NCI-H460 (cell line): ENCODE data around the gene YIPF3. TPM values are rescaled to one million over a fixed set of nuclear protein-coding genes. Genes with fewer than 3 reads are reported as not detected.
"Not testable (repeated sequence)": the region's sequence is repeated elsewhere in the genome, so short reads cannot be mapped to it uniquely, and the experiment has no call there.

Experiments
- DNase-seq: peaks from one replicate; pipeline ENCODE4 v3.0.0-alpha.2; 2016; ENCODE audit warnings: low read depth; ENCODE audit errors: extremely low read depth
- total RNA-seq: library from RNA; depleted of rRNA; stranded (reverse); fragments of >200 nt; shearing (Covaris generic); gene quantifications from 2 replicates; pipeline ENCODE4 v1.2.3, GENCODE V29; 2014

The YIPF3 gene
- total RNA-seq, 1 experiment from 2014 or later, result 62.4 TPM

DNA sequence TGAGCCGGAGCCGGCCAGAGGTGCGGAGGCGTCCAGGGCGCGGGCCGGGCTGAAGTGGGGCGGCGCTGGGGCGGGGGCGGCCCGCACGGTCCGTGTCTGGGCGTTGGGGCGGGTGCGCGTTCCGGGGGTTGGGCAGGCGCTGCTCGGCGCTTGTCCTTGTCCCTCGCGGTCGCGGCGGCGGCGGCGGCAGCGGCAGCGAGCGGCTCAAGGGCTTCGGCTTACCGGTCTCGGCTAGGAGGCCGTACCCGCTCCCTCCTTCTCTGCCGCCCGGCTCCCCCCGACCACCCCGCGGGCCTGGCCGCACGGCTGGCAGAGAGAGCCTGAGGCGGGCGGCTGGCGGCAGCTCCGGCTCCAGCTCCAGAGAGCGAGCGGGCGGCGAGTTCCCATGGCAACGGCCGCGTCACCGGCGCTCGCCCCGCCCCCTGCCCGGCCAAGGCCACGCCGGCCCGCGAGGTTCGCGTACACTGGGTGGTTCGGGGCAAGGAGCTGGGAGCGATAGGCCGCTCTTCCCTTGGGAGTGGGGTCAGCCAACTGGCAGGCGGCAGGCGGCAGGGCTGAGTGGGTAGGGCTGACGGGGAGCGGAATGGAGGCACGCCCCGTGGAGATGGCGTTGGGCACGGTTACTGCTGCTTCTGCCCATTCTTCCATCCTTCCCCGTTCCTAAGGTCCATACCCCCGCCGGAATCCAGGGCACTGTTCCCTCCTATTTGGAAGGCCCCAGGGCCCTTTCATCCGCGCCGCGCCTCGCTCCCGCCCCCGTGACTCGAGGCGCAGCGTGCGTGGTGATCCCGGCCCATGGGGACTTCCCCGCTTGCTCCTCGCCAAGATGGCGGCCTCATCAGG, 6.5 kb downstream of the YIPF3 start, which contains the start of gene LRRC73:
TSS of gene LRRC73 (minus strand) at position 363 of the 843 bp plus-strand sequence. CDS start 561 bp downstream, outside the sequence.
- peak; percentile 60 for DNase-seq

DNA sequence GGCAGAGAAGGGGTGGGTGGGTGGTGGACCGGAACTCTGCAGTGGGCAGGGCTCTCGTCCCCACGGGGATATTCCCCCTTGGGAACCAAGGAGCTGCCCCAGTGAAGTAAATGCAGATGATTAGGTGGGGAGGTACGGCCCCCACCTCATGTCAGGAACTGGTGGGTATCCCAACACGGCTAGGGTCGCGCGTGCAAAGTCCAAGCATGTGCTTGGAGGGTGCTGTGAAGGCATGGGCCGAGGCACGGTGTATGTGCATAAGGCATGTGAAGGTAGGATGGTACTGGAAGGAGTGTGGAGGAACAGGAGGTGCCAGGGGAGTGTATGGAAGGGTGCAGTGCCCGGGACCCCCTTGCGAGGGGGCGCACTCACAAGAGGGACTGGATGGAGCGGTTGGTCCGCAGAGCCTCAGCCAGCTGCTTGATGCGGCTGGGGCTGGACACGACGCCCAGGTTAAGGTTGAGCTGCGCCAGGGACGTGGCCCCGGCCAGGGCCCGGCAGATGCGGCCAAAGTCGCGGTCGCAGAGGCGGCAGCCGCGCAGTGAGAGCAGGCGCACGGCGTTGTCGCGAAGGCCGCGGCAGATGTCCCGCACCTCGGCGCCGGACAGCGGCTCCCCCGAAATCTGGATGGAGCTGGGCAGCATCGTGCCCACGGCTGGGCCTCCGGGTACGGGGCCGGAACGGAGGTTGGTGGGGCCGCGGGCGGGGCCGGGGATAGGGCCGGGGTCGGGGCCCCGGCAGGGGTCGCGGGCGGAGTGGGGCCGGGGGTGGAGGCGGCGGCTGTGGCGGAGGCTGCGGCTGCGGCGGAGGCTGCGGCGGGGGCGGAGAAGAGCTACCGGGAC, 7.4 kb downstream of the YIPF3 start:
- no peak for DNase-seq

DNA sequence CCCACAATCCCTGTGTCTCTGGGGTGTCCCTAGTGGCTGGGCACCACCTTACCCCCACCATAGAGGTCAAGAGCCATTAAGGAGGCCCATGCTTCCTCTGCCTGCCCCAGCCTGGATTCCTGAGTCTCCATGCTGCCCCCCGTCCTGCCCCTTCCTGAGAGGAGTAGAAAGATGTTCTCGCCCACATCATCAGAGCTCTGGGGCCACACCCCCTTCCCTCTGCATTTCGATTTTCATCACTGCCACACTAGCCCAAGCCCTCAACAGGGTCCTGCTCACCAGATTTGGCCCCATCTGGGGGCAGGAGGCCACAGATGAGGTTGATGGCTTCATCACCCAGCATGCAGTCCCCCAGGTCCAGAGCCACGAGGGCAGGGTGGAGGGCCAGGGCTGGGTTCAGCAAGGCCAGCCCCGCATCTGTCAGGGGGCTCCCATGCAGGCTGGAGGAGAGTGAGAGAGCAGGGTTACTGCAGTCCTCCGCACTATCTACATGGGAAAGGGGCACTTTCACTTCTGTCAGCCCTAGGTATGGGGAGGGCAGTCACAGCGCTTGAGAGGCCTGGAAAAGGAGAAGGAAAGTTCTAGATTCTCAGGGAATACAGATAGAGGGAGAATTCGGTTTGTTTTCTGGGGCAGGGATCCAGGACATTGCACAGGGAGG, 8.1 kb downstream of the YIPF3 start:
- no peak for DNase-seq

DNA sequence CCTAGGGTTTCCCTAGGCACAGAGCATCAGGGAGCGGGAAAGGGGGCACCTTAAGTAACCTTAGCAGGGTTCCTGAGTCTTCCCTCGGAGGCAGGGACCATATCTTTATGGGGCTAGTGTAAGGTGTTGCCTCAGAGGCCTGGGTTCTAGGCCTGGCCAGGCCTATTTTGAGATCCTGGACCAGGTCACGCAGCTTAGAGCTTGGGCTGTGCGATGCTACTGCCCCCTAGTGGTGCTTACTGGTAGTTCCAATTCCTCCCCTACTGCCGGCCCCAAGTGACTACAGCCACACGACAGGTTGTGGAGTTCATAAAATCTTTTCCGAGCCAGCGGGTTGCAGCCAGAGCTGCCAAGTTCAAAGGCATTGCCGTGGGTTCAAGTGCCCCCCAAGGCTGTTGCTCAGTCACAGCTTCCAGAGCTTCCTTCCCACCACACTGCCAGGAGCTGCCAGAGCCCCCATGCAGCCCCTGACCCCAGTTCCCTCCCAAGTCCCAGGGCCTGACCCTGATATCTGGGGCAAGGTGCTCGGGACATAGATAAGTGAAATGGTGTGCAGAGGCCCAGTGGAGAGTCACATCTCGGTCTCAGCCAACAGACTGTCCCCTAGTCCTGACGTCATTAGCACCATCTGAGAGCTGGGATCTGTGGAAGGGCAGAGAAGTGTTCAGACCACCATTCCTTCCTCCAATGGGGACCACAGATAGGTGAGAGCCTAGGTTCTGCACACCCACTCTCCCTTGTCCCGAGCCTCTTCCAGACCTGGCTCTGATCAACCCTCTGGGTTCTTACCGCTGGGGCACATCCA, 9.9 kb downstream of the YIPF3 start:
- DNase-seq, result peak; percentile 67

DNA sequence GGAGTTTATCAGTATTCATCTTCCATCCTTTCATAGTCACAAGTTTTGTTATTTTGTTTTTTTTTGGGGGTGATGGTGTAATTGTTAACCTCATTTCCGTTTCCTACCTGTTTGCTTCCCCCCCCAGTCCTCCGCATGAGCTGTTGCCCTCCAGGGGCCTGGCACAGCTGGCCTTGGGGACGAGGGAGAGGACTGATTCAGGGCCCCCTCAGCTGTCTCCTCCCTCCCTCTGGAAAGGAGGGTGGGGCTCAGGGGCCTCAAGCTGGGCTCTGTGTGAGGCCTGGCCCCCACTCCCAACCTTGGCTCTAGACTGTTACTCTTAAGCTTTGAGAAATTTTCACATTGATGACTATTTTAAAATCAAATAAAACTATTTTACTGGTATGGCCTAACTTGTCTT, 10.6 kb downstream of the YIPF3 start:
- DNase-seq, result no peak

DNA sequence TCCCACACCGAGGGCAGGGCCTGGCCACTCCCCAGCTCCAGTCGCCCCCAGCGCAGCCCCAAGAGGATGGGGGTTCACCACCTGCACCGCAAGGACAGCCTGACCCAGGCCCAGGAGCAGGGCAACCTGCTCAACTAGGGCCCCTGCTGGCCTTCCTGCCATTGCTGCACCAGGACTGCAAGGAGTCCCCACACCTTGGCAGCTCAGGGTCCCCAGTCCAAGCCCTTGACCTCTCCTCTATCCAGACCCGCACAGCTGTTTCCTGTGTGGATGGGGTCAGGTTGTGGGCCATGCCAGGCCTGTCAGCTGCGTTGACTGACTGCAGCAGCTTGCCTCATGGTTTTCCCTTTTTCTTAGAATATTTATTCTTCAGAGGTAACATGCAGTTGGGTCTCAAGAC, 11.0 kb downstream of the YIPF3 start:
- no peak for DNase-seq

DNA sequence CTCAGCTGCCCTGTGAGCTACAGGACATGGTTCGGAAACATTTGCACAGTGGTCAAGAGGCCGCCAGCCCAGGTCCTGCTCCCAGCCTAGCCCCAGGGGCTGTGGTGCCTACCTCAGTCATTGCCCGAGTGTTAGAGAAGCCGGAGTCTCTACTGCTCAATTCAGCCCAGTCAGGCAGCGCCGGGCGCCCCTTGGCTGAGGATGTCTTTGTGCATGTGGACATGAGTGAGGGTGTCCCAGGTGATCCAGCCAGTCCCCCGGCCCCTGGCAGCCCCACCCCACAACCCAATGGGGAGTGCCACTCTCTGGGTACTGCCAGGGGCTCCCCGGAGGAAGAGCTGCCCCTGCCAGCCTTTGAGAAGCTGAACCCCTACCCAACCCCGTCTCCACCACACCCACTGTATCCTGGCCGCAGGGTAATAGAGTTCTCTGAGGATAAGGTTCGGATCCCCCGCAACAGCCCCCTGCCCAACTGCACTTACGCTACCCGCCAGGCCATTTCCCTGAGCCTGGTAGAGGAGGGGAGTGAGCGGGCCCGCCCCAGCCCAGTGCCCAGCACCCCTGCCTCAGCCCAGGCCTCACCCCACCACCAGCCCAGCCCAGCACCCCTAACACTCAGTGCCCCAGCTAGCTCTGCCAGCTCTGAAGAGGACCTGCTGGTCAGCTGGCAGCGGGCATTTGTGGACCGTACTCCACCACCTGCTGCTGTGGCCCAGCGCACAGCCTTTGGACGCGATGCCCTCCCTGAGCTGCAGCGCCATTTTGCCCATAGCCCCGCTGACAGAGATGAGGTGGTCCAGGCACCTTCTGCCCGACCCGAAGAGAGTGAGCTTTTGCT, 11.8 kb downstream of the YIPF3 start:
- no peak for DNase-seq

DNA sequence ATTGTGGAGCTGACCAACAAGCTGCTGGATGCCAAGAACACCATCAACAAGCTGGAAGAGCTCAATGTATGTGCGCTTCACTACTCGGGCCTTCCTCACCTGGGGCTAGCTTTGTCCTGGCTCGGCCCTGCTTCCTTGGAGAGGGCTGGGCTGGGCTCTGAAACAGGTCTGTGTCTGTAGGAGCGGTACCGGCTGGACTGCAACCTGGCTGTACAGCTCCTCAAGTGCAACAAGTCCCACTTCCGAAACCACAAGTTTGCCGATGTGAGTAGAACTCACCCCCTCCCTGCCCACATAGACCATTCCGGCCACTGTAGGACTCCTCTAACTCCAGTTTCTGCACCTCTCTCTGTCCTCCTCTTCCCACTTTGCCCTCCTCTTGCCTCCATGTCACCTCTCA, 13.3 kb downstream of the YIPF3 start:
- no peak for DNase-seq

DNA sequence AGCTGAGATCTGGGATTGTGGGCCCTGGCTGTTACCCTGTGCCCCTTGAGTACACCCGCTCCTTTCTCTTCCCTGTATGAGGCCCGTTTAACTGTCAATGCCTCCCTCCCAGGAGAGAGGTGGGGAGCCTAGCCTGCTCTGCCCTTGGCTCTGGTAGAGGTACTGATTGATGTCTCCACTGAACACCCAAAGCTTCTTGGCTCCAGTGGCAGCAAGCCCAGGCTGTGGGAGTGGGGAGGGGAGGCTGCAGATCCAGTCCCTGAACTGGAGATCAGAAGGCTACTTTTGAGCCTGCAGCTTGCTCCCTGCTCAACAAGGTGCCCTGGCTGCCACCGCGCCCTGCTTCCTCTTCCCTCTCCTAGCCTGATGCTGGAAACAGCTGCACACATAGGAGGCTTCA, 14.1 kb downstream of the YIPF3 start:
- DNase-seq, result no peak

DNA sequence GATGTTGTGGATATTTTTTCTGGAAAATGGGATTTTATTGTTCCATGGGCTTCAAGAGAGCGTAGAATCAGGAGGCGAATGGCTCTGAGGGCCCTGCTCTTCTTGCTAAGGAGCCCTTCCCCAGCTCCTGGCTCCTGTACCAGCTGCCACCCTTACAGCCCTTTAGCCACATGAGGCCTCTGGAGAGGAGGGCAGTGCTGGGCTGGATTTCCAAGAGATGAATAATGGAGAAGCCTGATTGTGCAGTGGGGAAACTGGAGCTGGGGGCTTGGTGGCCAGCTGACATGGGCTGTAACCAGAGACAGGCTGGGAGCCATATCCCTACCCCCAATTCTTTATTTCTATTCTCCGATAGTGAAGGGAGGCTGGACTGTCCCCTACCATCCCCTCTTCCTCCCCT, 15.8 kb downstream of the YIPF3 start:
- no peak for DNase-seq

DNA sequence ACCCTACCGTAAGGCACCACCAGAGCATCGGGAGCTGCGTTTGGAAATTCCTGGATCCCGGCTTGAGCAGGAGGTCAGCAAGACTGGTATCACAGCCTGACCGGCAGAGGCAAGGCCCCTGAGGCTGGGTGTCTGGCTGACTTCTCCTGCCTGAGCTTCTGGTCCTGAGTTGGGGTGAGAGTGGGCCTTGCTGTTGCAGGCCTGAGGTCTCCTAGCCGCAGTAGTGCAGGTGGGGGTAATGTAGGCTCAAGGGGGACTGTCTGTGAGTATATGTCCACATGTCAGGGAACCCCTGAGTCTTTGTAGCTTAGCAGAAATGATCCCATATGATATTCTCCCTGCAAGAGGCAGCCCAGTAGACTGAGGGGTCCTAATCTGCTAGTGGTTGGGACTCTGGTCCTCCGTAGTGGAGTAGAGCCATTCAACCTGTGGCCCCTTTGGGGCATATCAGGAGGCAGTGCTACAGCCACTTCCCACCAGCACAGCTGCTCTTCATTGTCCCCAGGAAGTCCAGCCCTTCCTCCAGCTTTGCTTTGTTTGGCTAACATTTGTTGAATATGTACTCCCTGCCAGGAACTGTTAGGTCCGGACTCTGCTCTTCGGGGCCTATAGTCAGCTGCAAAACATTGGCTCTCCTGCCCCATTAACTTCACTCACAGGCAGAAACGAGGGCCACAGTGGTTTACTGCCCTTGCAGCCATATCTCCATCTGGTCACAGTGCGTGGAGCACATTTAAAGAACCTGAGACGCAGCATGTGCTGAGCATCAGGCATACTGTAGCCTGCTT, 17.5 kb downstream of the YIPF3 start:
- DNase-seq, result no peak

DNA sequence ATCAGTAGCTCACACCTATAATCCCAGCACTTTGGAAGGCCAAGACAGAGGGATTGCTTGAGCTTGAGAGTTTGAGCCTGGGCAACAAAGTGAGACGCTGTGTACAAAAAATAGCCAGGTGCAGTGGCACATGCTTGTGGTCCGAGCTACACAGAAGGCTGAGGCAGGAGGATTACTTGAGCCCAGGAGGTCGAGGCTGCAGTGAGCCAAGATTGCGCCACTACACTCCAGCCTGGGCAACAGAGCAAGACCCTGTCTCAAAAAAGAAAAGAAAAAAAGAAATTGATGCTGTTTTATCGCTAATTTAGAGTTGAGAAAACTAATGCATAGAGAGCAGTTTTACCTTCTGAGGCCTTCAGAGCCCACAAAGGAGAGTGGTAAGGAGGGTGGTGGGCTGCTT, 18.4 kb downstream of the YIPF3 start:
- DNase-seq, result not testable (repeated sequence)

DNA sequence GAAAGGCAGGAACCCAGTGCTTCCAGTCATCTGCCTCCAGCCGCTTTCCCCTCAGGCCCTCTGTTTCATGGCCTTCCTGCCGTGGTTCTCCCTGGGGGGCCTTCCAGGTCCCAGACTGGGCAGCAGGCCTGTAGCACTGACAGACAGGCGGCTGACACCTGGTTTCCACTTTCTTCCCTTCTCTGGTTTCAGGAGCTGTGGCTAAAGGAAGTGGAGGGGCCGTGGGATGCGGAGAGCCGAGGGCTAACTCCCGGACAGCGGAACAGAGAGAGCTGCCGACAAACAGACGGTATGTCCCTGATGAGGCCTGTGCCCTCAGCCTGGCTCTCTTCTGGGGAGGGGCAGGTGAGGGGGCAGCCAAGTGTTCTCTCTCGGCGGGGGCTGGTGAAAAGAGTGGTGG, 19.0 kb downstream of the YIPF3 start:
- DNase-seq, result no peak

DNA sequence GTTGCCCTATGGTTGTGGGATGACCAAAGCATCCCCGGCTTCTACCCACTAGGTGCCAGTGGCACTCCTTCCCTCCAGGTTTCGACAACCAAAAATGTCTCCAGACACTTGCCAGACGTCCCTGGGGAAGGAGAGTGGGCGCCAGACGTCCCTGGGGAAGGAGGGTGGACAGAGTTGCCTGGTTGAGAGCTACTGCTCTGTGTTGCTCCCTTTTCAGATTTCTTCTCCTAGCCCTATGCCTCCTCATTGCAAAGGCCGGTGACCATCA, 19.7 kb downstream of the YIPF3 start:
- DNase-seq, result no peak

DNA sequence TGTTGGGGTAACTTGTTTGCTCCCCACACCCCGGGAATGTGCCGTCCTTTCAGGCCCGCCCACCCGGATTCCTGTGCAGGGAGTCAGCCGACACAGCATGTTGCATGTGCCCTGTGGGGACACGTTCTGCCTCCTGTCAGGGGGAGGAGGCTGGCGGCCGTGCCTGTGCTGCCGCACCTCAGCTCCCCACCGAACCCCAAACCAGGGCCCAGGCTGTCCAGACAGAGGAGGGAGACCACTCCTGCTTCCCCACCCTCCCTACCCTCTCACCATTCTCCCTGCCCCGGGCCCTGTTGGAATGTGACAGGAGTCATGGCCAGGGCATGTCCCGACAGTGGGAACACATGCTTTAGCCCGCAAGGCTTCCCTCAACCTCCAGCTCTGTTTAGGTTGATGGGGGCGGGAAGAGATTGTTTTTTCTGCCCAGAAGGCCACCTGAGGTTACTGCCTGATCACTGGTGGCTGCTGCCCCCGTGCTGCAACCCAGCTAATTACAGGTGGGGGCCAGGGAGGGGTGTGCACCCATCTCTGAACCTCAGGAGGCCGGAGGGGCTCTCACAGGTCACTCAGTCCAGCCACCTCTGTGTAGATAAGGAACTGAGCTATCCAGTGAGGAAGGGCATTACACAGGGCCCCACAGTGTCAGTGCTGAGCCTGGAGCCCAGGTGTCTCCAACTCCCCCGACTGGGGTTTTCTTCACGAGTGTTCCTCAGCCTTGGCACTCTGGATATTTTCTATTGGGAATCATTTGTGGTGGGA, 20.2 kb downstream of the YIPF3 start:
- DNase-seq, result peak; percentile 21

DNA sequence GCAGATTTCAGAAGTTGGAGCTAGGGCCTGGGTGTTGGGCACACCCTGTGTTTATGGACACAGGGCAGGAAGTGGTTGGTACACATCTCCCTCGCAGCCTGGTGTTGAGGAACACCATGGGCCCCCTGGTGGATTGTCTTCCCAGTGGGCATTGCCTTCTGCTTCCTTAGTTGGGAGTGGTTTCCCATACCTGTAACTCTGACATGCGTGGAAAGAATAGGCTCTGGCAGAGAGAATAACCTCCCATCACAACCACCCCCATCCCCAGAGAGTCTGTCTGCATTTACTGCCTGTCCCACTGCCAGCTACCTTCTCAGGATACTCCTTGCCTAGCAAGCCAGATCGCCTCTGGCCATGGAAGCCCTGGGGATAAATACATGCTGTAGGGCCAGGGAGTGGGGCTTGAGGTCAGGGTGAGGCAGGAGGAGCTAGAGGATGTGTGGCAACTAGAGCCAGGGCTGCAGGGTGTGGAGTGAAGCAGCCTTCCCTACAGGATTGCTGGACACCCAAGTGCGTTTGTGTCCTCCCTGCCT, 21.3 kb downstream of the YIPF3 start:
- peak; percentile 17 for DNase-seq

DNA sequence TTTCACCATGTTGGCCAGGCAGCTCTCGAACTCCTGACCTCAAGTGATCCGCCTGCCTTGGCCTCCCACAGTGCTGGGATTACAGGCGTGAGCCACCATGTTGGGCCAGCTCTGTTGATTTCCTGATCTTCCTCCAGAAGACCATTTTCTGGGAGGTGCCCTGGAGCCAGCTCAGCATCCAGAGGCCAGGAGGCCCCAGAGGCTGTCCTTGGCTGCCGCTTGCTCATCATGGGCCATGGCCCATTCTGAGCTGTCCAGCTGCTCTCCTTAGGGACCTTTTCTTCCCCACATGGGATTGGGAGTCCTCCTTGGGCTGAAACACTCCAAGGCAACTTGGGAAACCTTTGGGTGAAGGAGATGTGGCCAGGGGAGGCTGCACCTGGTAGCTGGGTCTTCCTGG, 22.0 kb downstream of the YIPF3 start:
- no peak for DNase-seq

DNA sequence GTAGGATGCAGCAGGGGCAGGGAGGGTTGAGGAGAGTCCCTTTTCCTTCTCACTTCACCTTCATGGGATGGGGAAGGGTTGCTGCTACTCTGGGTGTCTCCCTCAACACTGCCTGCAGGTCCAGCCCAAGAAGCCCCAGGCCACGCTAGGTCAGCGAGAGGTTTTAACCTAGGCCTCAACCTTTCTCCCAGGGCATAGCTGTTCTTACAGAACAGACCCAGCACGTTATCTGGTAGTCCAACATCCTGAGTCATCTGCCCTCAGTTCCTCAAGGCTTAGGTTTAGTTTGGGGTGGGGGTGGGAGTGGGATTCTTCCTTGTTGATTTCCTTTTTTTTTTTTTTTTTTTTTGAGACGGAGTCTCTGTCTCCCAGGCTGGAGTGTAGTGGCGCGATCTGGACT, 22.4 kb downstream of the YIPF3 start:
- DNase-seq, result no peak
